Stimulated activated naive CD8-positive, alpha-beta T cell treated with anti-CD3 and anti-CD28 coated beads, Interleukin-15, amount 100 ng/mL, for 72 hours (primary cell): ENCODE results near the gene TMCC3.

Source experiments
- ATAC-seq: fragments of 150-1000 bp; cut with Tn5 transposase; 2 replicates; pipeline ENCODE4 v1.10.0; 2021; ENCODE audit warnings: mild to moderate bottlenecking, moderate library complexity
- DNase-seq, 2 donors: peaks; one replicate each; pipeline ENCODE4 v3.0.0; 2021 to 2022
- H3K27ac Mint-ChIP-seq, 2 donors: one replicate each; pipeline ENCODE4 v1.8.0; 2022; ENCODE audit warnings: mild to moderate bottlenecking in 2 of 2, mixed read lengths in 2 of 2, moderate library complexity in 2 of 2
- H3K27me3 Mint-ChIP-seq: one replicate; pipeline ENCODE4 v1.8.0; 2022; ENCODE audit warnings: mixed read lengths
- H3K4me1 Mint-ChIP-seq: one replicate; pipeline ENCODE4 v1.8.0; 2022; ENCODE audit warnings: mild to moderate bottlenecking, mixed read lengths
- H3K4me3 Mint-ChIP-seq, 2 donors: one replicate each; pipeline ENCODE4 v1.8.0; 2022; ENCODE audit warnings: mild to moderate bottlenecking in 2 of 2, mixed read lengths in 2 of 2, moderate library complexity in 1 of 2
- H3K9me3 Mint-ChIP-seq, 2 donors: one replicate each; pipeline ENCODE4 v1.8.0; 2022; ENCODE audit warnings: mixed read lengths in 2 of 2

Gene TMCC3

DNA sequence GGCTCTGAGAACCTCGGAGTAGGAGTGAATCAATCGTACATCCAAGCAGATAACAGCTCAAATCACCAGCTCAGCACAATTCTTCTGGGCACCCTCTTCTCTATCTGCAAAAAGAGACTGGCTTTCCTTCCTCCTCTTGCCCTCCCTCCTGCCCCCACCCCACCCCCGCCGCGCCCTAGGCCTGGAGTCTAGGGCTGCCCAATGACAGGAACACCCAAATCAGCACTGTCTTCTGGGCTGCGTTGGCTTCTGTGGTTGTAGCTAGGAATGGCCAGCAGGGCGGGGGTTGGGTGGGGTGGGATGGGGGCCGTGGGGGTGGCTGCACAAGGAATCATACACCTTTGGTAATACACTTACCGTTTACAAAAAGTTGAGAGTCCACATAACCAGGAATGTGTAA, 28.0 kb upstream of the TMCC3 start:
- Mint-ChIP-seq H3K4me1 (peaks cover 18% of the 10 kb centered on the region), H3K27me3 (peaks cover 8% of the 10 kb centered on the region), H3K27ac (peak overlapping the region in 1 of 2 donors; percentile 55), H3K9me3 (no peaks in the 10 kb centered on the region), H3K4me3 (no peak overlapping the region)
- ATAC-seq (no peak), DNase-seq (no peak)

DNA sequence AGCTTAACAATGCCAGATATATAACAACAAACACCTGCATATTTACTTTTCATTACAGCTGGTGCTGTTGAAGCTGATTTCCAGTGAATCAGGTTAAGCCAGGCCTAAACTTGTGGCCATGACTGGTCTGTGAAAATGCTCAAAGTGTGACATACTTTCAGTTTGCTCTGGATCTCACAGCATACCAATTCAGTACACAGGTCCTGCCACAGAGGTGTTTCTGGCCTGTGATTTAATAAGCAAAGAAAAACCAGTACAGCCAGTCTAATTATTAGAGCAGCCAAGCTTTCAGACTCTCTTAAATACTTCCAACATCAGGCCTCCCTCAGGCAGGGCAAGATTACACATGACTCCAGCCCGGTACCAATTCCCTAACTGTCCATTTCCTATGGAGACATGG, 27.4 kb upstream of the TMCC3 start:
- H3K4me3 Mint-ChIP-seq, result no peak overlapping the region
- H3K27me3 Mint-ChIP-seq, result peaks cover 8% of the 10 kb centered on the region
- ATAC-seq, result no peak
- H3K27ac Mint-ChIP-seq, result no peak overlapping the region
- no peak for DNase-seq
- H3K9me3 Mint-ChIP-seq, result no peaks in the 10 kb centered on the region
- H3K4me1 Mint-ChIP-seq, result peaks cover 18% of the 10 kb centered on the region

DNA sequence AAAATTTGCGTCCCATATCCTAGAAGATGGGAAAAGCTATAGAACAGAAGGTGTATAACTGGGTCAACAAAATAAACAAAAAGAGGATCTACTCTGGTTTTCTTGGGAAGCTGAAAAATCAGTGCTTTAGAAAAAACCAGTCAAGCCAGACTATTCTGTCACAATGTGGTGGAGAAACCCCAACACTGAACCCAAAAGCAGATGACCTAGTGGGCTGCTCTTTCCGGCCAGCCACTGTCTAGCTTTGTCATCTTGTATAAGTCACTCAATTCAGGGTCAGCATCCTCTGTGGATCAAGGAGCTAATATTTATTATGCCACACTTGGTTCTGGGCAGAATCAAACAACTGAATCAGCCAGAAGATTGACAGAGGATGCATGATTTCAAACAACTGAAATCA, 26.6 kb upstream of the TMCC3 start:
- Mint-ChIP-seq H3K27ac (no peak overlapping the region), H3K9me3 (no peaks in the 10 kb centered on the region), H3K4me1 (peaks cover 18% of the 10 kb centered on the region), H3K4me3 (no peak overlapping the region), H3K27me3 (peaks cover 8% of the 10 kb centered on the region)
- DNase-seq (no peak), ATAC-seq (no peak)

DNA sequence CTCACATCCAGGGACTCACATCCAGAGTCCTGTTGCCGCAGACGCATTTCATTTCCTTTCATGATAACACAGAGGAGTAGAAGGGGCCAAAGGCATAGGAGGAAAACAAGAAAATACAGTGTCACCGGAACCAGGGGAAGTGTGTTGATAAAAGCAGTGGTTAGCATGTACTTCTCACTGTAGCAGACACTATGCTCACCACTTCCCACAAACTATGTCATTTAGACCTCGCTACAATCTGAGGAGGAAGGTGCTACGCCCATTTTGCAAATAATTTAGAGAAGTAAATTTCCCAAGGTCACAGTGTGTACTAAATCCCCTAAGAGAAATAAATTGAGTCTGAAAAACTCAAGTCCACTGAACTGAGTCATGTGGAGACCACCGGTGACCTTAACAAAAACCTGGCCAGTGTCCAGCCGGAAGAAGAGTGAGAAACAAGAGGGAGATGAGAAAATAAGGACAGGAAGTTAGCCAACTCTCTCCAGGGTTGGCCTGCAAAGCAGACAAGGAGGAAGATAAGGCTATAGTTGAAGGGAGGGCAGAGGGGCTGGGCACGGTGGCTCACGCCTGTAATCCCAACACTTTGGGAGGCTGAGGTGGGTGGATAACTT, 25.8 kb upstream of the TMCC3 start:
- H3K27me3 Mint-ChIP-seq, result peaks cover 8% of the 10 kb centered on the region
- DNase-seq (peak in 1 of 2 donors; percentile 12), ATAC-seq (peak; percentile 95)
- peak overlapping the region in 1 of 2 donors; percentile 34 for H3K27ac Mint-ChIP-seq
- peak overlapping the region in 1 of 2 donors; percentile 2 for H3K4me3 Mint-ChIP-seq
- H3K9me3 Mint-ChIP-seq, result no peaks in the 10 kb centered on the region
- H3K4me1 Mint-ChIP-seq, result peaks cover 18% of the 10 kb centered on the region

DNA sequence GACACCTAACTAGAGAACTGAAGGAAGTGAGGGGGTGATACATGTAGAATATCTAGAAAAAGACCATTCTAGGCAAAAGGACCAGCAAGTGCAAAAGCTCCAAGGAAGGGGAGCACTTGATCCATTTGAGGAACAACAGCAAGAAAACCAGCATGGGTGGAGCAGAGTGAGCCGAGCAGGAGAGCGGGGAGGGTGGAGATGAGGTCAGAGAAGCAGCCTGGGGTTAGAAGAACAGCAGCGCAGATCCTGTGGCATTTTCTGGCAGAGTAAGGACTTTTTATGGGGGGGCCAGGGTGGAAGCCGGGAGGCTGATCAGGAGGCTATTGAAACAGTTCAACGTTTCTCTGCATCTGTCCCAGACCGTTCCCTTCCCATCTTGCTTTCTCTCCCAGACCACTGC, 24.5 kb upstream of the TMCC3 start:
- no peak for ATAC-seq
- DNase-seq, result no peak
- Mint-ChIP-seq H3K4me3 (no peak overlapping the region), H3K27ac (no peak overlapping the region), H3K4me1 (peaks cover 18% of the 10 kb centered on the region), H3K27me3 (peaks cover 8% of the 10 kb centered on the region), H3K9me3 (no peaks in the 10 kb centered on the region)

DNA sequence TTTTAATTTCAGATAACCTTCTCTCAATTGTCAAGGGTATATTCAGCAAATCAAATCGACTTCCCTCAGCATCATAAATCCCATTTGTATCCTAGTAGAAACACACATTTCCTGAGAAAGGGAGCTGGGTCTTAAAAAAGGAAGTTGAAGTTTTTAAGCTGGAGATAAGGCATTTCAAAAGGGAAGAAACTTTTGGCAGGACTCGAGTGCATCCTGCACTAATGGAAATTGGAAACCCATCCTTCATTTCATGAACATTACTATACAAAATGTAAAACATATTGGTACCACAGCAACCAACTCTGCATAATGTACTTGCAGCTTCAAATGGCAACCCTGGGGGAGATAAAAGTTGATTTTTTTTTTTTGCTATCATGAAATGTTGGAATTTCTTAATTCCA, 23.7 kb upstream of the TMCC3 start:
- H3K27me3 Mint-ChIP-seq, result peaks cover 5% of the 10 kb centered on the region
- DNase-seq, result no peak
- H3K9me3 Mint-ChIP-seq, result no peaks in the 10 kb centered on the region
- ATAC-seq, result no peak
- H3K27ac Mint-ChIP-seq, result no peak overlapping the region
- peaks cover 18% of the 10 kb centered on the region for H3K4me1 Mint-ChIP-seq
- H3K4me3 Mint-ChIP-seq, result no peak overlapping the region

DNA sequence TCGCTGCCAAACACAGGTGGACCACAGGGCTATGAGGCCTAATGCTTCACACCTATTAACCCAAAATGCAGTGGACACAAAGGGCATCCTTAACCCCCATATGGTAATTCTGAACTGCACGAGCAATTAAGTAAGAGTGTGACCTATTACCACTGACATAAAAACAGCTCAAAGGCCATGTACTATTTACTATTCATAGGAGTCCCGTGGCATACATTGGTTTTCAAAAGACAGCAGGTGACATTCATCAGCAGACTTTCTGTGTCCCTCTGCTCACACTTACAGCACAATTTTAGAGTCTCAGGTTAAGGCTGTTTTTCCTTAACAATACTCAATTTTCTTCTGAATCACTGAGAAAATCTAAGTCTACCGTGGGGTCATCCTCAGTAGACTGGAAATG, 23.1 kb upstream of the TMCC3 start:
- Mint-ChIP-seq H3K4me1 (peaks cover 18% of the 10 kb centered on the region), H3K27ac (no peak overlapping the region), H3K27me3 (no peaks in the 10 kb centered on the region), H3K4me3 (no peak overlapping the region), H3K9me3 (no peaks in the 10 kb centered on the region)
- ATAC-seq, result no peak
- DNase-seq, result no peak

DNA sequence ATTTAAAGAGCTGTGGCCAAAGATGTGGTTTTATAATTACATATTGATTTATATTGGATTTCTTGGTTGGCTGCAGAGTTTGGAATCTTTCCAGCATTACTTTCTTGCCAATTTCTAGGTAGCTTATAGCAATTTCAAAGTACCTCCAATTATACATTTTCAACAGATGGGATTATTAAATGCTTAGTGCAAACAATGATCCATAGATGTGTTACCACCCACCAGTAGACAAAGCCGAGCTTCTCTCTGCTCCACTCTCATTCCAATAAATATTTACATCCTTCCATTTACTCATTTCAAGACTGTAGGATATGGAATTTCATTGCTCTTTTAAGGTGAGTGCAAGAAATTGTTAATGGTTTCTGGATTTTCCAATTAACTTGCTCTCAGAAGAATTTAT, 21.6 kb upstream of the TMCC3 start:
- H3K4me1 Mint-ChIP-seq, result peaks cover 18% of the 10 kb centered on the region
- no peaks in the 10 kb centered on the region for H3K27me3 Mint-ChIP-seq
- DNase-seq, result no peak
- no peak overlapping the region for H3K27ac Mint-ChIP-seq
- no peak for ATAC-seq
- H3K9me3 Mint-ChIP-seq, result no peaks in the 10 kb centered on the region
- H3K4me3 Mint-ChIP-seq, result no peak overlapping the region

DNA sequence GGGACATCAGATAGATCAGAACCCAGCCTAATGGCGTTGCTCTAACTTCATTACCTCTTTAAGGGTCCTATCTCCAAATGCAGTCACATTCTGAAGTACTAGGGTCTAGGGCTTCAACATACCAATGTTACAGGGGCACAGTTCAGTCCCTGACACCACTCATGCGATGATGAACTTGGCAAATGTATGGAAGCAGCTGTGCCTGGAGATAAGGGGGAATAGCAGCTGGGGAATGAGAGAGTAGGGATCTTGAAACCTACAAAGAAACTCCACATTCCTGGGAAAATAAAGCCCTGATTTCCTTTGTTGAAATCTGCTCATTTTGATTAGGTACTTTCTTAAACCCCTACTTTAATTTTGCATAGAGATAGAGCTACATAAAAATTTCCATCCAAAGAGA, 20.5 kb upstream of the TMCC3 start:
- Mint-ChIP-seq H3K27me3 (peaks cover 5% of the 10 kb centered on the region), H3K4me1 (peaks cover 10% of the 10 kb centered on the region), H3K9me3 (no peaks in the 10 kb centered on the region), H3K4me3 (no peak overlapping the region), H3K27ac (no peak overlapping the region)
- ATAC-seq, result no peak
- no peak for DNase-seq

DNA sequence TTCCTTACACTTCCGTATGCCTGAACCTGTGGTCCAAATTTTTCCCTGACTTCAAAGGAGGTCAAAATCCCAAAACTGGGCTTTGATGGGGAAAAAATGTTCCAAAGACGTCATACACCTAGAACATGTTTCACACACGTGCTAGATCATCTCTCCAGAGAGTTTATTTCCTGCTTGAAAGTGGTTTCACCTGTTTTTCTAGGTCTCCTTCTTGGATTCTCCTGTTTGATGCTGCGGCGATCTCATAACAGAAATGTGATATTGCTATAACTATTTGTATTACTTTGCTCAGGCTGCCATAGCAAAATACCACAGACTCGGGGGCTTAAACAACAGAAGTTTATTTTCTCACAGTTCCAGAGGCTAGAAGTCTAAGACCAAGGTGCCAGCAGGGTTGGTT, 19.7 kb upstream of the TMCC3 start:
- no peaks in the 10 kb centered on the region for H3K9me3 Mint-ChIP-seq
- no peak for DNase-seq
- H3K4me1 Mint-ChIP-seq, result peaks cover 6% of the 10 kb centered on the region
- H3K27ac Mint-ChIP-seq, result no peak overlapping the region
- H3K4me3 Mint-ChIP-seq, result no peak overlapping the region
- ATAC-seq, result no peak
- peaks cover 8% of the 10 kb centered on the region for H3K27me3 Mint-ChIP-seq

DNA sequence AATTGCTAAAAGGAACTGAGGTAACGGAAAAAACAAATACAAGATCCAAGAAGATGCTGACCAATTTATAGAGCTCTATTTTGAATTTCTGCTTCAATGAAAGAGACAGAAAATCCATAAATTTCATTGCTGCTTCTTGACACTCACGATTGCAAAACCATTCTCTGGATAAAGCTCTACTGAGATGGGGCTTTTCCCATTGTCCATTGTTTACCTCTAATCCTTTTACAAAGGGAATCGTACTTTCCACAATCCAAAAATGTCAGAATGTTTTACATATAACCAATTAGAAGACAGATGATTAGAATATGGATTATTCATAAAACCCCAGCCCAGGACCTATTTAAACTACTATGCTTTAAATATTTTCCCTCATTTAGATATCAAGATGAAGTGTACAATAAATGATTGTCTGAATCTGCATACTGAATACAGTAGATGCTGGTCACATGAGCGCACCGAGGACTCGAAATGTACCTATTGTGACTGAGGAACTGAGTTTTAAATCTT, 16.7 kb upstream of the TMCC3 start:
- ATAC-seq, result no peak
- H3K9me3 Mint-ChIP-seq, result no peaks in the 10 kb centered on the region
- H3K27ac Mint-ChIP-seq, result no peak overlapping the region
- no peak overlapping the region for H3K4me3 Mint-ChIP-seq
- H3K4me1 Mint-ChIP-seq, result no peaks in the 10 kb centered on the region
- peaks cover 8% of the 10 kb centered on the region for H3K27me3 Mint-ChIP-seq
- DNase-seq, result no peak

DNA sequence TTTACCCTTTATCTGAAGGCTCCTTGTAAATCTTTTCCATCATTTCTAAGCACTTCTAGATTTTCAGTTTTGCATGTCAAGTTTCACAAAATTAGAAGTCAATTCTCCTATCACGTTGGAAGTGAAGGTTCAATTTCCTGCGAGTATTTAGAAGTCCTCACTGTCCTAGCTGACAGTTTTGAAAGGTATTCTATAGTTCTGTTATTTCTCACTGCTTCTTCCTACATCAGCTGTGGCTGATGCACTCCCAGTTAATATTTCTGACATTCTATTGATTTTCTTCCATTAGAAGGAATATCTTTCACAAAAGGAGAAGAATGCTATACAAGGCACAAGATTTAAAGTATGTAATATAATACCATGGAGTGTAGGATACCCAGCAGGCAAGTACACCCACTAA, 15.8 kb upstream of the TMCC3 start:
- DNase-seq, result no peak
- no peak overlapping the region for H3K27ac Mint-ChIP-seq
- no peak for ATAC-seq
- H3K4me3 Mint-ChIP-seq, result no peak overlapping the region
- H3K27me3 Mint-ChIP-seq, result peaks cover 10% of the 10 kb centered on the region
- no peaks in the 10 kb centered on the region for H3K9me3 Mint-ChIP-seq
- no peaks in the 10 kb centered on the region for H3K4me1 Mint-ChIP-seq

DNA sequence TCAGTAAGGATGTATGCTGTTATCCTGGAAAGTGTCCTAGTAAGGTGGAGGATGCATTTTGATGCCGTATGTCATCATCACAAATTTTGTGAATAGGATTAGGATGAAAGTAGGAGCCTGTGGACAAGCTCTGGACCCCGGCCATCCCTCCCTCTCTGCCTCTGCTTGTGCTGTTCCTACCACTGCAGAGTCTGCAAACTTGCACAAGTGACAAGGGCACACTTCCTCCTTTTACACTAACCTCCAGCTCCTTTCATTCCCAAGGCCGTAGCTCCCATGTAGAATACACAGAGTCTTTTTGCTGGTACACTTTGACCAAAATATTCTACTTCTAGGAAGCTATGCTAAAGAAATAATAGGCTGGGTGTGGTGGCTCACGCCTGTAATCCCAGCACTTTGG, 13.3 kb upstream of the TMCC3 start:
- Mint-ChIP-seq H3K27ac (no peak overlapping the region), H3K4me3 (no peak overlapping the region), H3K4me1 (no peaks in the 10 kb centered on the region), H3K9me3 (no peaks in the 10 kb centered on the region), H3K27me3 (peaks cover 14% of the 10 kb centered on the region)
- ATAC-seq (no peak), DNase-seq (no peak)

DNA sequence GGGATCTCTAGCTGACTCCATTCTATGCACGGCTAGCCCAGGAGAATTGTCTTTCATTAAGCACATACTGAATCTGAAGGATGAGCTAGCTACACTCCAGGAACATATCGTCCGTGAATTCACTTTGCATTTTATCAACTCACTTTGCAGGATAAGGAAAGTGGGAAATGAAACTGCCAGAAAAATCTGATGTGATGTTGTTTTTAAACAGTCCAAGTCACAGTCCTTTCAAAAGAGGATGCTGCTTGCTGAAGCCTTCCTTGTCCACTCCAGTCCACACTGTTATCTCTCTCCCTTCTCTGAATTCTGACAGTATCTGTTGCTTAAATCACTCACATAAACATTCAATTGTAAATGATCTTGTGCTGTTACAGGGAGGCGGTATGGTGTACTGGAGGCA, 12.7 kb upstream of the TMCC3 start:
- DNase-seq (no peak), ATAC-seq (no peak)
- H3K27ac Mint-ChIP-seq, result no peak overlapping the region
- peaks cover 14% of the 10 kb centered on the region for H3K27me3 Mint-ChIP-seq
- H3K9me3 Mint-ChIP-seq, result no peaks in the 10 kb centered on the region
- H3K4me3 Mint-ChIP-seq, result no peak overlapping the region
- H3K4me1 Mint-ChIP-seq, result no peaks in the 10 kb centered on the region

DNA sequence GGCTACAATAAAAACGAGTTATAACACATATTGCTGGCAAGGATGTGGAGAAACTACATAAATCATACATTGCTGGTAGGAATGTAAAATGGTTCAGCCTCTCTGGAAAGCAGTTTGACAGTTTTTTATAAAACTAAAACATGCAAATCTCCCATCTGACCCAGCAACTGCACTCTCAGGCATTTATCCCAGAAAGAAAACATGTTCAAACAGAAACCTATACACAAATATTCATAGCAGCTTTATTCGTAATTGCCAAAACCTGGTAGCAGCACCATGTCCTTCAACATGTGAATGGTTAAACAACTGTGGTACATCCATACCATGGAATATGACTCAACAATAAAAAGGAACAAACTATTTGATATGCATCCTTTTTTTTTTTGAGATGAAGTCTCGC, 10.1 kb upstream of the TMCC3 start:
- Mint-ChIP-seq H3K9me3 (no peaks in the 10 kb centered on the region), H3K4me3 (no peak overlapping the region), H3K27ac (no peak overlapping the region), H3K4me1 (no peaks in the 10 kb centered on the region), H3K27me3 (peaks cover 6% of the 10 kb centered on the region)
- ATAC-seq (no peak), DNase-seq (no peak)

DNA sequence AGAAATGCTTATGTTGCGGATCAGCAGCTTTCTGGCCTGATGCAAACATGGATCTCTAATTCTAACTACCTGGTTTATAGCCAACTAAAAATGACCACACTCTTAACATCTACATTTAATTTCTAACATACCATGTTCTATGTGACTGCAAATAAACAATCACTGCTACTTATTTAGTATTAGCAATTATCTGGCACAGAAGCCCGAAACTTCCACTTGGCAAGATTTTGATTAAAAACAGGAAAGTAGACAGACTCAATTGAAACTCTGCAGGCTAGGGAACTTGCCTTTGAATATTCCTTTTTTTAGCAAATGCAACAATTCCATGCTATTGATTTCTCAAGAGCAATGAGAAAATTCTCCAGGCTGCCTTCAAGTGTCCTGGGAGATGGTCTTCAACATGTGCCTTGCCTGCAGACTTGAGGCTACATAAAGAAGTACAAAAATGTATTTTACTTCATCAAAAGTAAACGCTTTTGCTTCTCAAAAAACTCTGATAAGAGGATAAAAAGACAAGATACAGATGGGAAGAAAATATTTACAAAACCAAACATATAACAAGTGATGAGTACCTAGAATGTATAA, 9.1 kb upstream of the TMCC3 start:
- Mint-ChIP-seq H3K27ac (no peak overlapping the region), H3K4me1 (no peaks in the 10 kb centered on the region), H3K4me3 (no peak overlapping the region), H3K9me3 (no peaks in the 10 kb centered on the region), H3K27me3 (peaks cover 6% of the 10 kb centered on the region)
- ATAC-seq (no peak), DNase-seq (no peak)

DNA sequence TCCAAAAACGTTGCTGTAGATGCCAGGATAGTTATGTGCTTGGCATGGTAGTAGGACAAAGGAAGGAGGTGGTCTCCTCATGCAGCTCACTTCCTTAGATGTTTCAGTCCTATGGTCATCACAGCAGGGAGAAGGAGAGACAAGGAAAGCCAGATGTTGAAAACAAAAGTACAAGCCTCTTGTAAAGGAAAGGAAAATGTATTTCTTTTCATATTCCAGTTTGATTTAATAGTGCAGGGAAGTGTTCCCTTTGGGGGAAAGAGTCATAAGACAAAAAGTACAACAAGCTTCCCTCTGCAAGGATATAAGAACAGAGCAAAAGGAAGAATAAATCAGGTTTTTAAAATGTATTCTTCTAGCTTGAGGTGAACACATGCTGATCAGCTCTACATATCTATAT, 8.6 kb upstream of the TMCC3 start:
- Mint-ChIP-seq H3K27ac (no peak overlapping the region), H3K27me3 (peaks cover 6% of the 10 kb centered on the region), H3K4me3 (no peak overlapping the region), H3K9me3 (no peaks in the 10 kb centered on the region), H3K4me1 (no peaks in the 10 kb centered on the region)
- no peak for DNase-seq
- ATAC-seq, result no peak
